ENCODE results near the gene HIVEP3. TPM values are rescaled to one million over a fixed set of nuclear protein-coding genes. Genes with fewer than 3 reads are reported as not detected.

HIVEP3 gene
- total RNA-seq, 1 experiment from 2014 or later, result 0.55 TPM

GRCh38 chr1:41583658-41584547 lies 334.8 kb downstream of the HIVEP3 start (continued):
- TF ChIP-seq IRF1 (CRISPR knock-in tag; IDR thresholded peaks at IDR 0.05) (no peak), FOXP1 (CRISPR knock-in tag; IDR thresholded peaks at IDR 0.05; ENCODE audit: borderline replicate concordance) (no peak), ZBTB21 (CRISPR knock-in tag; IDR thresholded peaks at IDR 0.05; ENCODE audit: borderline replicate concordance) (no peak), ZSCAN18 (CRISPR knock-in tag; IDR thresholded peaks at IDR 0.05) (no peak), ERG (CRISPR knock-in tag; IDR thresholded peaks at IDR 0.05) (no peak), SP1 (CRISPR knock-in tag; conservative IDR thresholded peaks at IDR 0.05) (no peak), ZNF396 (CRISPR knock-in tag; IDR thresholded peaks at IDR 0.05; ENCODE audit: borderline replicate concordance) (no peak)

GRCh38 chr1:41582851-41583657 lies 335.7 kb downstream of the HIVEP3 start:
- DNase-seq (ENCODE audit: low spot score), result no peak
- no peaks in the 10 kb centered on the region for H3K27me3 Mint-ChIP-seq (ENCODE audit: low read depth)
- peaks cover 4% of the 10 kb centered on the region for H3K9me3 Mint-ChIP-seq
- H3K4me1 Mint-ChIP-seq, result no peaks in the 10 kb centered on the region
- peaks cover 2% of the 10 kb centered on the region; the same call in 1 of the 2 replicates for H3K36me3 Mint-ChIP-seq
- no peak overlapping the region for H3K27ac Mint-ChIP-seq
- no peak for TF ChIP-seq PRDM15 (CRISPR knock-in tag; IDR thresholded peaks at IDR 0.05)
- no peak for TF ChIP-seq CREB1 (CRISPR knock-in tag; IDR thresholded peaks at IDR 0.05)
- TF ChIP-seq ATF6 (CRISPR knock-in tag; IDR thresholded peaks at IDR 0.05), result no peak
- no peak for TF ChIP-seq ZMAT4 (CRISPR knock-in tag; IDR thresholded peaks at IDR 0.05)
- no peak for TF ChIP-seq GRHL2 (CRISPR knock-in tag; IDR thresholded peaks at IDR 0.05; ENCODE audit: insufficient replicate concordance, severe bottlenecking)
- TF ChIP-seq GABPB1 (CRISPR knock-in tag; IDR thresholded peaks at IDR 0.05), result no peak
- no peak for TF ChIP-seq USF1 (CRISPR knock-in tag; IDR thresholded peaks at IDR 0.05)
- no peak overlapping the region for H3K4me3 Mint-ChIP-seq
- ATAC-seq, result no peak
- ChIA-PET POLR2A (no interaction called here), CTCF (interaction anchor here (0.6 to 2.0 kb wide), 9 partner anchors 9 to 206 kb away, joined by 3 to 6 read pairs (median 4); no protein-coding TSS in a partner anchor)

Measured in WTC11 (cell line).